ENCODE data around the gene MAP4K4.

Gene MAP4K4

GRCh38 chr2:101868525-101868924 lies 171.0 kb downstream of the MAP4K4 start:
- TF ChIP-seq, protein P1, sequence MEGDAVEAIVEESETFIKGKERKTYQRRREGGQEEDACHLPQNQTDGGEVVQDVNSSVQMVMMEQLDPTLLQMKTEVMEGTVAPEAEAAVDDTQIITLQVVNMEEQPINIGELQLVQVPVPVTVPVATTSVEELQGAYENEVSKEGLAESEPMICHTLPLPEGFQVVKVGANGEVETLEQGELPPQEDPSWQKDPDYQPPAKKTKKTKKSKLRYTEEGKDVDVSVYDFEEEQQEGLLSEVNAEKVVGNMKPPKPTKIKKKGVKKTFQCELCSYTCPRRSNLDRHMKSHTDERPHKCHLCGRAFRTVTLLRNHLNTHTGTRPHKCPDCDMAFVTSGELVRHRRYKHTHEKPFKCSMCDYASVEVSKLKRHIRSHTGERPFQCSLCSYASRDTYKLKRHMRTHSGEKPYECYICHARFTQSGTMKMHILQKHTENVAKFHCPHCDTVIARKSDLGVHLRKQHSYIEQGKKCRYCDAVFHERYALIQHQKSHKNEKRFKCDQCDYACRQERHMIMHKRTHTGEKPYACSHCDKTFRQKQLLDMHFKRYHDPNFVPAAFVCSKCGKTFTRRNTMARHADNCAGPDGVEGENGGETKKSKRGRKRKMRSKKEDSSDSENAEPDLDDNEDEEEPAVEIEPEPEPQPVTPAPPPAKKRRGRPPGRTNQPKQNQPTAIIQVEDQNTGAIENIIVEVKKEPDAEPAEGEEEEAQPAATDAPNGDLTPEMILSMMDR (conservative IDR thresholded peaks at IDR 0.05; ENCODE audit: low read length): no peak
- no peak for TF ChIP-seq EZH2phosphoT487 (IDR thresholded peaks at IDR 0.05; ENCODE audit: borderline replicate concordance)
- Histone ChIP-seq H3K27me3 (ENCODE audit: insufficient read depth, low read length, poor library complexity, severe bottlenecking) (no peaks in the 10 kb centered on the region), H3K79me2 (ENCODE audit: insufficient read depth, low read length) (no peaks in the 10 kb centered on the region), H3K9me3 (ENCODE audit: insufficient read depth, low read depth, low read length) (no peaks in the 10 kb centered on the region), H2AFZ (ENCODE audit: low read length) (no peak overlapping the region), H3K4me3 (ENCODE audit: low read length, poor library complexity, severe bottlenecking) (no peak overlapping the region), H3K4me2 (ENCODE audit: low read depth, low read length, poor library complexity, severe bottlenecking) (no peak overlapping the region), H3K9me2 (replicated peaks; ENCODE audit: low read depth, low read length) (no peaks in the 10 kb centered on the region), H3F3A (ENCODE audit: low read depth) (no peaks in the 10 kb centered on the region), H3K36me3 (ENCODE audit: insufficient read depth, low read length) (peaks cover 94% of the 10 kb centered on the region), H3K9ac (ENCODE audit: low read depth, low read length, poor library complexity, severe bottlenecking) (no peak overlapping the region), H4K20me1 (ENCODE audit: insufficient read depth, low read length, poor library complexity, severe bottlenecking) (no peaks in the 10 kb centered on the region), H3K4me1 (ENCODE audit: insufficient read depth, low read length, poor library complexity, severe bottlenecking) (no peaks in the 10 kb centered on the region)

GRCh38 chr2:101869527-101869926 lies 172.0 kb downstream of the MAP4K4 start:
- Histone ChIP-seq H3K79me2 (ENCODE audit: insufficient read depth, low read length) (no peaks in the 10 kb centered on the region), H3K4me1 (ENCODE audit: insufficient read depth, low read length, poor library complexity, severe bottlenecking) (no peaks in the 10 kb centered on the region), H3K36me3 (ENCODE audit: insufficient read depth, low read length) (peaks cover 96% of the 10 kb centered on the region), H3K27me3 (ENCODE audit: insufficient read depth, low read length, poor library complexity, severe bottlenecking) (no peaks in the 10 kb centered on the region), H3F3A (ENCODE audit: low read depth) (no peaks in the 10 kb centered on the region), H3K9ac (ENCODE audit: low read depth, low read length, poor library complexity, severe bottlenecking) (no peak overlapping the region), H4K20me1 (ENCODE audit: insufficient read depth, low read length, poor library complexity, severe bottlenecking) (no peaks in the 10 kb centered on the region), H3K4me2 (ENCODE audit: low read depth, low read length, poor library complexity, severe bottlenecking) (no peak overlapping the region), H3K9me3 (ENCODE audit: insufficient read depth, low read depth, low read length) (no peaks in the 10 kb centered on the region), H2AFZ (ENCODE audit: low read length) (no peak overlapping the region), H3K4me3 (ENCODE audit: low read length, poor library complexity, severe bottlenecking) (no peak overlapping the region), H3K9me2 (replicated peaks; ENCODE audit: low read depth, low read length) (no peaks in the 10 kb centered on the region)
- no peak for TF ChIP-seq EZH2phosphoT487 (IDR thresholded peaks at IDR 0.05; ENCODE audit: borderline replicate concordance)
- TF ChIP-seq, protein P1 (conservative IDR thresholded peaks at IDR 0.05; ENCODE audit: low read length): no peak

DNA sequence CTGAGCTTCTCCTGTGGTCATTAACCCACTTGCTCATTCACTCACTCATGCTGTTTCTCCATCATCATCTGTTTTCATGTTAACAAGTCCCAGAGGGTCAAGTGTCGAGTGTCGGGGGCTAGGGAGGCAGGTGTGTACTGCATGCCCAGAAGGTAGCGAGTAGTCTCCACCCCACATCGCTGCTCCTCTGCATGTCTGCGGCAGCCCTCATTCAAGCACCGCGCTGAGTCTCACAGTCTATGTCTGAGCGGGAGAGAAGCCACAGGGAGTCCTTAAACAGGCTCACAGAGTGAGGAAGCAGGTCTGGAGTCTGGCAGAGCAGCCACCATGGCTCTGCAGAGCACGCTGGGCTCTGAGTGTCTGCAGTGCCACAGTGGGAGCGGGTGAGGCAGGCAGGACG lies 172.9 kb downstream of the MAP4K4 start:
- Histone ChIP-seq H2AFZ (ENCODE audit: low read length) (no peak overlapping the region), H3K9ac (ENCODE audit: low read depth, low read length, poor library complexity, severe bottlenecking) (no peak overlapping the region), H3K27me3 (ENCODE audit: insufficient read depth, low read length, poor library complexity, severe bottlenecking) (no peaks in the 10 kb centered on the region), H3K9me3 (ENCODE audit: insufficient read depth, low read depth, low read length) (no peaks in the 10 kb centered on the region), H3K36me3 (ENCODE audit: insufficient read depth, low read length) (peaks cover 94% of the 10 kb centered on the region; the same call in 1 of the 2 replicates), H4K20me1 (ENCODE audit: insufficient read depth, low read length, poor library complexity, severe bottlenecking) (no peaks in the 10 kb centered on the region), H3K79me2 (ENCODE audit: insufficient read depth, low read length) (no peaks in the 10 kb centered on the region), H3K4me3 (ENCODE audit: low read length, poor library complexity, severe bottlenecking) (no peak overlapping the region), H3F3A (ENCODE audit: low read depth) (no peaks in the 10 kb centered on the region), H3K4me1 (ENCODE audit: insufficient read depth, low read length, poor library complexity, severe bottlenecking) (no peaks in the 10 kb centered on the region), H3K4me2 (ENCODE audit: low read depth, low read length, poor library complexity, severe bottlenecking) (no peak overlapping the region), H3K9me2 (replicated peaks; ENCODE audit: low read depth, low read length) (no peaks in the 10 kb centered on the region)
- TF ChIP-seq, protein P1 (conservative IDR thresholded peaks at IDR 0.05; ENCODE audit: low read length): no peak
- TF ChIP-seq EZH2phosphoT487 (IDR thresholded peaks at IDR 0.05; ENCODE audit: borderline replicate concordance): no peak
